ENCODE results near the gene TAGAP.

DNA sequence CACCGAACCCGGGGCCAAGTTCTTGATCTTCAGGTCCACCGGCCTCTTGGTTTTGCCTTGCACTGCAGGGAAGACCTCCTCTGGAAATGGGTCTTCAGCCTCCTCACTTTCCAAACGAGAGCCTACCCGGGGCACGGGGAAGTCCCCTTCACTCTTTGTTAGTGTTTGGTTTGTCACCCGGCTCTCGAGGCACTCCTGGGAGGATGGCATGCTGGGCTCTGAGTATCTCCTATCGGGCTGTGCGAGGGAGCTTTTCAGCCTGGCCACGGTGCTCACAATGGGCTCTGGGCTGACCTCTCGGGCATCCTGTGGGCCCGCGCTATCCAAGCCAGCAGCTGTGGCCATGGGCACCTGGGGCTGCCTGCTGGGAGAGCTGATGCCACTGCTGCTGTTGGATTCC lies 8.1 kb downstream of the TAGAP start:
- TF ChIP-seq EZH2 (IDR thresholded peaks at IDR 0.05; ENCODE audit: borderline replicate concordance) (no peak), EZH2phosphoT487 (IDR thresholded peaks at IDR 0.05; ENCODE audit: low read depth, severe bottlenecking, unreplicated experiment) (no peak)
- TF ChIP-seq, protein P1, sequence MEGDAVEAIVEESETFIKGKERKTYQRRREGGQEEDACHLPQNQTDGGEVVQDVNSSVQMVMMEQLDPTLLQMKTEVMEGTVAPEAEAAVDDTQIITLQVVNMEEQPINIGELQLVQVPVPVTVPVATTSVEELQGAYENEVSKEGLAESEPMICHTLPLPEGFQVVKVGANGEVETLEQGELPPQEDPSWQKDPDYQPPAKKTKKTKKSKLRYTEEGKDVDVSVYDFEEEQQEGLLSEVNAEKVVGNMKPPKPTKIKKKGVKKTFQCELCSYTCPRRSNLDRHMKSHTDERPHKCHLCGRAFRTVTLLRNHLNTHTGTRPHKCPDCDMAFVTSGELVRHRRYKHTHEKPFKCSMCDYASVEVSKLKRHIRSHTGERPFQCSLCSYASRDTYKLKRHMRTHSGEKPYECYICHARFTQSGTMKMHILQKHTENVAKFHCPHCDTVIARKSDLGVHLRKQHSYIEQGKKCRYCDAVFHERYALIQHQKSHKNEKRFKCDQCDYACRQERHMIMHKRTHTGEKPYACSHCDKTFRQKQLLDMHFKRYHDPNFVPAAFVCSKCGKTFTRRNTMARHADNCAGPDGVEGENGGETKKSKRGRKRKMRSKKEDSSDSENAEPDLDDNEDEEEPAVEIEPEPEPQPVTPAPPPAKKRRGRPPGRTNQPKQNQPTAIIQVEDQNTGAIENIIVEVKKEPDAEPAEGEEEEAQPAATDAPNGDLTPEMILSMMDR (IDR thresholded peaks at IDR 0.05; ENCODE audit: poor library complexity), result no peak
